ENCODE data around the gene APPBP2.
A peak's percentile ranks its signal among the peaks of the same experiment; 100 is the strongest.
"Not testable (repeated sequence)": the region's sequence is repeated elsewhere in the genome, so short reads cannot be mapped to it uniquely, and the experiment has no call there.

APPBP2 gene

DNA sequence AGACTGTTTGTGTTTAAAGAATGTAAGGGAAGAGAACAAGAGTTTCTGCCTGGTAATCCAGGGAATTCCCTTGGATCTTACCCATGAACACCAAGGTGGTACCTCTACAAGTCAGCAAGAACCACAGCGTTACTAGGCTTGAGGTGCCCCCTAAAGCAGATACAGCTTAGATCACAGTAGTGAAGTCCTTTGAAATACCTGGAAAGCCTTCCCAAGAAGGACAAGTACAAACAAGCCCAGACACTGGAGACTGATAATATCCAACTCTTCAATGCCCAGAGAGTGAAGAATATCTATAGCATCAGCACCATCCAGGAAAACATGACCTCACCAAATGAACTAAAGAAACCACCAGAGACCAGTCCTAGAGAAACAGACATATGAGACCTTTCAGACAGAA, 3.8 kb upstream of the APPBP2 start:
- DNase-seq = no peak

GRCh38 chr17:60528828-60529227, 2.8 kb upstream of the APPBP2 start:
- no peak for DNase-seq

DNA sequence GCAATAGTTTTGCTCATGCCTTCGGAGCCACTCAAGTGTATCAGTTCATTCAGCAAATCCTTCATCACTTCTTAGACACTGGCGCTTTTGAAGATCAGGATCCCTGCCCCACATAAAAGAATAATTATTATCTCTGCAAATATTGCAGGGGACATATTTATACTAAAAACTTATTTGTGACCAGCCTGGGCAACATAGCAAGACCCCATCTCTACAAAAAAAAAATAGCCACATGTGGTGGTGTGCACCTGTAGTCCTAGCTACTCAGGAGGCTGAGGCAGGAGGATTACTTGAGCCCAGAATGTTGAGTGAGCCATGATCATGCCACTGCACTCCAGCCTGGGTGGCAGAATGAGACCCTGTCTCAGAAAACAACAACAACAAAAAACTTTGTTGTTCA, 1.7 kb upstream of the APPBP2 start:
- DNase-seq = no peak

DNA sequence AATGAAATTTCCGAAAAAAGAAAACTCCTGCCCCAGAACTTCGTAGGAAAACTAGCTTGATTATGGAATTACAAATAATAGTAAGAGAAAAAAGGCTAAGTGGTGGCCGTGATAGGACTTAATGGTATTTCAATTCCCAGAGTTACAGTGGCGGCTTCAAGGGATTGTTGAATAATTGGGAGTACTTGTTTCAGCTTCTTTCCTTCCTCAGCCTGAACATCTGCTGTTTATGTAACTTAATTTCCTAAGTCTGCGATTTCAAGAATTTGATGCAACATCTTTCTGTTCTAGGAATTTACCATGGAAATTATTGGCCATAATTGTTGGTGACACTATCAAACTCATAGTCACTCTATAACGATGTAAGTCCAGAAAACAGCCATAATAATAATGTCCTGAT, 684 bp upstream of the APPBP2 start:
- DNase-seq = peak in 1 of 2 experiments; percentile 26

- DNase-seq = peak in 1 of 2 experiments; percentile 31
Measured at GRCh38 chr17:60525328-60525684, 736 bp downstream of the APPBP2 start.

DNA sequence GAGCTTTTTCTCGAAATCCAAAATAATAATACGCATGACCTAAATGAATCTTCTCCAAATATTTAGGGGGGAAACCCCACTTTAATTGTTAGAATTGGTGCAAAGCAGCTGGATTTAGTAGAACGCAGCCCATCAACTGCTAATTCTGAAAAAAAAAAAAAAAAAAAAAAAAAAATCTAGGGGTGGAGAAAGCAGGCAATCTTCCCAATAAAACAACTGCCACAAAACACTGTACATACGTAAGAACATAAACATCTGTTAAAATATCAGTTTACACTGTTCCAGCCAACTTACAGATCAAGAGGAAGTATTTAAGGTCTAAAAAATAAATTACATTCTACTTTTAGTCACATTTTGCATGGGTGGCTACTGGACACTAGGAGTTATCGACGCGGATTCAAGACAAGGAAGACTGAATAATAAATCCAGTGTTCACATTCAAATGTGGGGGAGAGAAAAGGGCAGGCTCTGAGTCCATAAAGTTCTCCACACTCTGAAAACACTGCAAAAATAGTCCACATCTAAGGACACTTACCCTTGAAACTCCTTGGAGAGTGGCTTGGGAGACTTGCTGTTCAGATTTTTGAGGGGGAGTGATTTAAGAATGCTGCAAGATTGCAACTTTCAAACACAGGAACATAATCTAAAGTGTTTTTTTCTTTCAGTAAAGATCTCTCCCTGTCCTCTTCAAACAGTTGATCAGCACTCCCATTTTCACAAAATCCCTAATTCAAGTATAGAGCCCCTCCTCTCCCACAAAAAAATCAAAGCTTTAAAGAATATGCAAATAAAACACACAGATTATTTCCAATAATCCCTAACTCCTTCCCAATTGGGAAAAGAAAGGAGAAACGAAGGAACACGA, 1.3 kb downstream of the APPBP2 start:
- DNase-seq = peak in 1 of 2 experiments; percentile 26

DNA sequence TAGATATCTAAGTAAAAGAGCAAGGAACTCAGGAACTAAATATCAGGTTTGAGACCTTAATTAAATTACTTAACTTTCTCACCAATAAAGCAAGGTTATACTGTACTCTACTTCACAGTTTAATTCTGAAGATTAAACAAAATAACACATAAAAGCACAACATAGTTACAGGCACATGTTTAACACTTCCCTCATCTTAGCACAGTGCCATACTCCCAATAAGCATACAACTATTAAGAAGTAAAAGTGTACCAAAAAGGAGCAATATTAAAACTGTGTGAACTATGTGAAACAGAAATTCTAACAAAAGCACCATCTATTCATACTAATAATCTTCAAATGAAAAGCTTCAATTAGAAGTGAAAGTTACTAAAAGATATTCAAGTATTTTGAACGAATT, 2.2 kb downstream of the APPBP2 start:
- no peak for DNase-seq

GRCh38 chr17:60522889-60523626, 3.0 kb downstream of the APPBP2 start:
- no peak for DNase-seq

GRCh38 chr17:60519795-60520194, 6.2 kb downstream of the APPBP2 start:
- no peak for DNase-seq

DNA sequence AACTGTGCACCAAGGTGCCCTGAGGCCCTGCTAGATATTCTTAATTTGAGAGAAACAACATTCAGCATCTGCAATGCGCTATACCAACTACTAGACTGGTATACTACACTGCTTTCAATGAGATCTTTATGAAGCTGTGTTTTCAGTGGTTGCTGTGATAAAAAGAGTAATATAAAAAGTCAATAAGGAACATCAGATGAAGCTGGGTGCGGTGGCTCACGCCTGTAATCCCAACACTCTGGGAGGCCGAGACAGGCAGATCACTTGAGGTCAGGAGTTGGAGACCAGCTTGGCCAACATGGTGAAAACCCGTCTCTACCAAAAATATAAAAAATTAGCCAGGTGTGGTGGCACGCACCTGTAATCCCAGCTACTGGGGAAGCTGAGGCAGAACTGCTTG, 10.4 kb downstream of the APPBP2 start:
- not testable (repeated sequence) for DNase-seq

- DNase-seq = not testable (repeated sequence)
Measured at GRCh38 chr17:60515199-60515598, 10.8 kb downstream of the APPBP2 start.

GRCh38 chr17:60514500-60514899, 11.5 kb downstream of the APPBP2 start:
- DNase-seq = no peak

- DNase-seq = no peak
Measured at GRCh38 chr17:60514053-60514452, 12.0 kb downstream of the APPBP2 start.

- no peak for DNase-seq
Measured at GRCh38 chr17:60513014-60513413, 13.0 kb downstream of the APPBP2 start.

DNA sequence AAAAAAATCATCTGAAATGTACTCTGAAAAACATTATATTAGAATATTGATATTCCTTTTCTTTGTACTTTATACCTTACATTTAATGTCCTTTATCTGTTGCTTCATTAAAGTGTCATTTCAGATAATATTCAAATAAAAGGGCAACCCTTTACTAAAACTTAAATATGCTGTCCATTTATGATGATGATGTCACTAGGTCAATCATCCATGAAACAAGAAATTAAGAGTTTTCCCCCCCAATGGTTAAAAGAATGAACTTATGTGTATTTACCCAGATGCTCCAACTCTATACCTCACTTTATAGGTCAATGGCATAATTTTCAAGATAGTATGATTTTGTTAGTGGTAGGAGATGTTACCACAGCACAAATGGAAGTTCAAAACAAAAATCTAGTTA, 15.3 kb downstream of the APPBP2 start:
- DNase-seq = no peak

DNA sequence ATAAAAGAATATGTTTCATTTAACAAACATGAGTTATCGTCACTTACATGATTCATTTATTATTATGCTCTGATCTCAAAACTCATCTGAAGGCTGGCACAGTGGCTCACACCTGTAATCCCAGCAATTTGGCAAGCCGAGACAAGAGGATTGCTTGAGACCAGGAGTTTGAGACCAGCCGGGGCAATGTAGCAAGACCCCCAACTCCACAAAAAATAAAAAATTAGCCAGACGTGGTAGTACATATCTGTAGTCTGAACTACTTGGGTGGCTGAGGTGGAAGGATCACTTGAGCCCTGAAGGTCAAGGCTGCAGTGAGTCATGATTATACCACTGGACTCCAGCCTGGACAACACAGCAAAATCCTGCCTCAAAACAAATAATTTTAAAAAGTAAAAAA, 16.0 kb downstream of the APPBP2 start:
- no peak for DNase-seq

DNA sequence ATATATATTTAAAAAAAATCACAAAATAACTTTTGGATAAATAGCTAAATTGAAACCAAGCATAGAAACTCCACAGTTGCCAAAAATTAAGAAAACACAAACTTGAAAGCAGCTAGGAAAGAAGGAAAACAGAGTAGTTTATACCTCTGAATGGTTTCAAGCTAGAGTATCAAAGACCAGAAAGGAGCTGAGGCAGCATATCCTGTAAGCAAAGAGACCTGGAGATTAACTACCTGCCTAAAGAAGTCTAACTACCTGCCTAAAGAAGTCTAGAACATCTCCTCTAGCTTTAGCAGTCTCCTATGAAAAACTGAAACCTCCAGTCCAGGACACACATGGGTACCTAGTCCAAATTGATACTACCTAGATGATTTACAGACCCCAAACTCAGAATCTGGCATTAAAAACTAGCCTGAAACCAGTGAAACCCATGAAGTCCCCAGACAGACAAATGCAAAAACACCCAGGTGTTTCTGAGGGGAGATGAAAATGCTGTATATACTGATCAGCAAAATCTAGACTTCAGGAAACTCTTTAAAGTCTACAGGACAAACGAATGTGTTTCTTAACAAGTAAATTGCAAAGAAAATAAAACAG, 17.6 kb downstream of the APPBP2 start:
- DNase-seq = no peak

- DNase-seq = no peak
Measured at GRCh38 chr17:60506312-60506711, 19.7 kb downstream of the APPBP2 start.

- DNase-seq = no peak
Measured at GRCh38 chr17:60502145-60502544, 23.9 kb downstream of the APPBP2 start.

DNA sequence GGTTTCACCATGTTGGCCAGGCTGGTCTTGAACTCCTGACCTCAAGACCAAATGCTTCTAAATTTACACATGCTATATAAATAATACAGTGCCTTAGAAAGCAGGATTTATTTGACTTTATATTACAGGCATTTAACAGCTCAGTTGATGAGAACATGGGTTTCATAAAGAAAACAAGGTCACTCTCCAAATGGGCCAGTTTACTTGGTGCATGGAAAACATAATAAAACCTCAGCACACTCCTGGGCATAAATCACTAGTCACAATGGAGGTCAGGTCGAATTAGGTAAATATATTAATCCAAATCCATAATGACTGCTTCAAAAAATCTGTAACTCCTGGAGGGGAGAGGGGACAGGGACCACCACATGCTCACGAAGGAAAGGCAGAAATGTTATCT, 24.5 kb downstream of the APPBP2 start:
- no peak for DNase-seq

GRCh38 chr17:60496041-60496440, 30.0 kb downstream of the APPBP2 start:
- no peak for DNase-seq

- DNase-seq = no peak
Measured at GRCh38 chr17:60495260-60495659, 30.8 kb downstream of the APPBP2 start.

GRCh38 chr17:60493847-60494321, 32.2 kb downstream of the APPBP2 start:
- no peak for DNase-seq

DNA sequence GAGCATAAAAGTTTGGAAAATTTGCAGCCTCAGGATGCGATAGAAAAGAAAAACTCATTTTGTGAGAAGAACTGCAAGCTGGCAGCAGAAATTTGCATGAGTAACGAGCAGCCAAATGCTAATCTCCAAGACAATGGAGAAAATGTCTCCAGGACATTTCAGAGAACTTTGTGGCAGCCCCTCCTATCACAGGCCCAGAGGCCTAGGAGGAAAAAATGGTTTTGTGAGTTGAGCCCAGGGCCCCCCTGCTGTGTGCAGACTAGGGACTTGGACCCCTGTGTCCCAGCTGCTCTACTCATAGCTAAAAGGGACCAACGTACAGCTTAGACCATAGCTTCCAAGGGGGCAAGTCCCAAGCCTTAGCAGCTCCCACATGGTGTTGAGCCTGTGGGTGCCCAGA, 34.3 kb downstream of the APPBP2 start:
- no peak for DNase-seq

Measured in NCI-H524 (cell line).